SK-N-MC (cell line): ENCODE results near the gene PTPRN2.

Source experiments
- EZH2 ChIP-seq: fragments of 200-600 bp; sonication (generic); IDR thresholded peaks from one replicate; pipeline ENCODE4 v1.6.1; 2017; ENCODE audit warnings: antibody characterized with exemption
- POLR2AphosphoS5 ChIP-seq: IDR thresholded peaks from 2 replicates; pipeline ENCODE4 v1.6.1; 2012; ENCODE audit warnings: mild to moderate bottlenecking, low read depth, low read length, borderline replicate concordance

GRCh38 chr7:157840914-157841772, 746.5 kb downstream of the PTPRN2 start:
- TF ChIP-seq POLR2AphosphoS5, result no peak
- no peak for TF ChIP-seq EZH2
